GM18511 (cell line): ENCODE data around the gene MLPH.
A peak's percentile ranks its signal among the peaks of the same experiment; 100 is the strongest.
"Not testable (repeated sequence)": the region's sequence is repeated elsewhere in the genome, so short reads cannot be mapped to it uniquely, and the experiment has no call there.

Experiments
- ATAC-seq: cut with Tn5 transposase; IDR thresholded peaks from one replicate; pipeline ENCODE4 v1.9.1; 2021; ENCODE audit warnings: mild to moderate bottlenecking, moderate library complexity; ENCODE audit not compliant: unreplicated experiment

The MLPH gene

GRCh38 chr2:237457388-237457941 is 29.6 kb upstream of the MLPH start:
- no peak for ATAC-seq

GRCh38 chr2:237458519-237458918 is 28.5 kb upstream of the MLPH start:
- no peak for ATAC-seq

DNA sequence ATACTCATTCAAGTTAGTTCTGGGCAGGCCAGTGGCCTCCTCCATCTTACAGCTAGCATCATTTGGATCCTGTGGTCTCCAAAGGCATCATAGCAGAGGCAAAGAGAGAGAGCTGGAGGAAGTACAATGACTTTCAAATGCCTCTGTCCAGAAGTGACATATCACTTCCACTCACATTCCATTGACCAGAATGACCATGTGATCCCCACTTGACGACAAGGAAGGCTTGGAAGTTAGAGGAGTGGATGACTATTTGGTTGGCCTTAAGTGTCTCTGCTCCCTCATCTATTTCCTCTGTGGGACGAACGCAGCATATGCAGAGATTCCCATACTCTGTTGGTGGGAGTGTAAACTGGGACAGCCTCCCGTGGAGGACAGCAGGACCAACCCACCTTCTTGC is 27.8 kb upstream of the MLPH start:
- ATAC-seq = no peak

DNA sequence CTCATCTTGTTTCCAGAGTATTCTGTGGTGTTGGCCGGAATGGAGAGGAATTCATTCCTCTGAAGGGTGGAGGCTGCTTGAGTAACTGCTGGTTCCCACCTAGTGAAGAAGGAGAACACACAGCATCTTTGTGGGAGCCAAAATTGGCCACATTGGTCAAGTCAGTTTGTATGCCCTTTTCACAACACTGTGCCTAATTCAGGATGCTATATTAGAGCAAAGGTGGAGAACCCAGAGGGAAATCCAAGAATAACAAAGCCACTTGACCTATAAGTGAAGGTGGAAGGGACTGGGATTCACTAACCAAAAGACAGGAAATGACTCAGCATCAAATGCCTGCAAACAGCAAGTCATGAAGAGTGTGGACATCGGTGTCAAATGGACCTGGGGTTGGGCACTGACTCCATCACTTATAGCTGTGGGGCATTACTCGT is 27.3 kb upstream of the MLPH start:
- ATAC-seq = no peak

DNA sequence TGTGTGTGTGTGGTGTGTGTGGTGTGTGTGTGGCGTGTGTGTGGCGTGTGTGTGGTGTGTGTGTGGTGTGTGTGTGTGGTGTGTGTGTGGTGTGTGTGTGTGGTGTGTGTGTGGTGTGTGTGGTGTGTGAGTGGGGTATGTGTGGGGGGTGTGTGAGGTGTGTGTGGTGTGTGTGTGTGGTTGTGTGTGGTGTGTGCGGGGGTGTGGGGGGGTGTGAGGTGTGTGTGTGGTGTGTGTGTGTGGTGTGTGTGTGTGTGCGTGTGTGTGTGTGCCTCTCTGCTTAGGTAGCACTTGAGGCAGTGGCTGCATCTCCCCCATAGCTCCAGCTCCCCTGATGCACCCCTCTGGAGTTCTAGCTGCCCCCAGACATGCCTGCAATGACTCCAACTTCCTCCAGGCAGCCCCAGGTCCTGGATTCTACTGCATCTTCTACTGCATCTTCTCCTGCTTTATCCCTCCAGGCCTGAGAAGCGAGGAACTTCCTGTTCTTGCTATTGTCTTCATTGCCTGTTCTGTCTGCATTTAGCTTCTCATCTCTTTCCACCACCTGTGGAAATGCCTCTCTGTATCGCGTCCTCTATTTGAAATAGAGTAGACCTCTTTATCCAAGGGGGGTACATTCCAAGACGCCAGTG is 22.2 kb upstream of the MLPH start:
- no peak for ATAC-seq

DNA sequence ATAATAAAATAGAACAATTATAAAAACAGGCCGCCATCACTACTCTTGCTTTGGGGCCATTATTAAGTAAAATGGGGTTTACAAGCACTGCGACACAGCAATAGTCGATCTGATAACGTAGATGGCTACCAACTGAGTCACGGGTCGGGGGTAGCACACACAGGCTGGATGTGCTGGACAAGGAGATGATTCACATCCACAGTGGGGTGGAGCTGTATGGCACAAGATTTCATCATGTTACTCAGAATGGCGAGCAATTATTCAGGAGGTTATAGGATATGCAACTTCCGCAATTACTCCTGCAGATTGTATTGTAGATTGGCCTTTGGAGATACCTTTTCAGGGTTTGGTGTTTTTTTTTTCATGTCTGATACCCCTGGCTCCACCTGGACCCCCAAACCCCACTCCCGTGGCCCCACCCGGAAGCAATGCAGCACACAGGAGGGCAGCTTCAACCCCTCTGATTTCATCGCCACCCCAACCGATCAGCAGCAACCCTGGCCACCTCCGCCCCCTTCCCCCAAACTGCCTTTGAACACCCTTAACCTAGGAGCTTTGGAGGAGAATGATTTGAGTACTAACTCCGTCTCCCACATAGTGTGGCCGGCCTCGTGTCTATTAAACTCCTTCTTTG is 21.4 kb upstream of the MLPH start:
- no peak for ATAC-seq

DNA sequence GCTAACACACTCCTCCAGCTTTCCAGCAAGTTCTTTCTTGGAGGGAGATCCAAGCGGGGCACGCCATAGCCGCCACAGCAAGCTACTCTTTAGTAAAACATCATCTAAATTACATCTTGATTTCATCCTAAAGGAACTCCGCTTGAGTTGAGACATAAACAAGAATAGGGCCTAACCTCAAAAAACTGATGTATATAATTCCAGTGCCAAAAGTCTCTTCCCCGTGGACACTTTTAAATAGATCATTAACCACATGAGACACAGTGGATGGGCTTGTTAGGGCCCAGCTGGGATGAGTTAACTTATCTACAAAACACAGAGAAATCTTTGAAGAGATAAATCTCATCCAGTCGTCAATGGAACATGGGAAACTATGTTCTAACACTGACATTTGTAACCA is 20.8 kb upstream of the MLPH start:
- no peak for ATAC-seq

- ATAC-seq = no peak
Observed at GRCh38 chr2:237467447-237468179, 19.4 kb upstream of the MLPH start.

- not testable (repeated sequence) for ATAC-seq
Observed at GRCh38 chr2:237469410-237469809, 17.6 kb upstream of the MLPH start.

GRCh38 chr2:237469849-237470248 is 17.2 kb upstream of the MLPH start:
- ATAC-seq = no peak

DNA sequence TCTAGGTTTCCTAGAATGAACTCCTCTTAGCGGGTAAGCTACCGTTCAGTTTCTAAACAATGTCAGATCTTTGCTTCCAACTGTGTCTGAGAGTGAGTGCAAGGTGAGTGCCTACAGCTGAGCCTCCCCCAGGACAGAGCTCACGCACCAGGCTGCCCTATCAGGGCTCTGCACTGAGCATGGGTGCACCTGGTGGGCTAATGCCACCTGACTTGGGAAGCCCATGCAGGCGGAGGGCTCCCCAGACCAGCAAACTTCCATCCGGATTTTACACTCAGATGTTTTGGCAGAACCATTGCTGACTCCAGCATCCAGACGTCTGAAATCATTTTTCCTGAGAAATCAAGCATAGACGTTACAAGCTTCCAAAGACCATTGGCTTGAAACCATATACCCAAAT is 16.1 kb upstream of the MLPH start:
- ATAC-seq = no peak

- ATAC-seq = no peak
Observed at GRCh38 chr2:237471438-237472186, 15.4 kb upstream of the MLPH start.

DNA sequence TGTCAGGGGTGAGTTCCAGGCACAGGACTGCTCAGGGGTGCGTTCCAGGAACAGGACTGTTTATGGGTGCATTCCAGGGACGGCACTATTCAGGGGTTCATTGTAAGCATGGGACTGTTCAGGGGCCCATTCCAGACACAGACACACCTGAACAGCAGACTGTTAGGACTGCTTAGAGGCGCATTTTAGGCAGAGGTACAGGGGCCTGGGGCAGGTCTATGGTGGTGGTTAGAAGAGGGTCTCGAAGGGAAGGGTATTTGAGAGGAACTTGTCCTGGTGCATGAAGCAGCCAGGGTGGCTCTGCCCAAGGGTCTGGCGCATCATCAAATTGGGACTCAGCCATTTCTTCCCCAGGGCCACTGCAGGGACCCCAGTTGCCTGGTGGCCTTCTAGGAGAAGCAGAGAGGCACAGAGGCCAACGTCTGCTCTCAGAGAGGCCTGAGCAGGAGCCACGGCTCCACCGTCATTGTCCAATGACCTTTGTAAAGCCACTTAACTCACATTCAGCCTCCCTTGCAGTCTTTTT is 14.8 kb upstream of the MLPH start:
- ATAC-seq = no peak

DNA sequence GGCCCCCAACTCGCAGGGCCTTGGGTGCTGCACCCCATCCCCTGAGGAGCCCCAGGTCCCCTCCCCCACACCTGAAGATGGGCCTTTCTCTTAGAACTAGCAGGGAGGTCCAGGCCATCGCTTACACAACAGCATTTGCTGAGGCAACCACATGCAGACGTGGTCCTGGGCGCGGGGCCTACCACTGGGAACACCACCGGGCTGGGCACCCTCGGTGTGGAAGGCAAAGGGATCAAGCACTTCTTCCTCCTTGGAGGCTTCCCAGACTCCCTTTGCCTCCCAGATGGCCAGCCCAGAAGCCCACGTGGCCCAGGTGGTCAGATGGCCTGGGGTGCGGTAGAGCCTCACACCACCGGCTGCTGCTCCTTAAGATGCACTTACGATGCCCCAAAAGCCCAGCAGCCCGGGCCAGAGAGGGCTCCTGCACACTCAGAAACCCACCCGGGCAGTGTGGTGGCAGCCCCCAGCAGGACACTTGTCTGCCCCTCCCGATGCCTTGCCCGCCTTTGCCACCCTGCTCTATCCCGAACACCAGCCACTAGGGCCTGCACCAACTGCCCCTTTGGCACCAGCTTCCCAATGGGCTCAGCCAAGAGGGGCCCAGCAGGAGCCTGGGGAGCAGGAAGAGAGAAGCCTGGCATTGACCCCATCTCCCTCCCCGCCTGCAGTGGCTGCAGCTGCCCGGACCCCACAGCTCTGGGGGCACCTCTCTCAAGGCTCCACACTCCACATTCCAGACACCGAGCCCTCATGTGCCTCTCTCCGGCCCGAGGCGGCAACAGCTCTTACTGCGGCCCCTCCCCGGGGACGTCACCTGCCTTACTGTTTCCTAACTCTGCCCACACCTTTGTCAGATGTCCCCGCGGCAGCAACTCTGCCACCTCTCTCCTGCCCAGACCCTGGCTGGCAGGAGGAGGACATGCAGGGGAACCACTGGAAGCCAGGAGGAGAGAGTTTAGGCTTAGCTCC is 13.9 kb upstream of the MLPH start:
- no peak for ATAC-seq

GRCh38 chr2:237473878-237474441 is 13.1 kb upstream of the MLPH start:
- ATAC-seq = no peak

DNA sequence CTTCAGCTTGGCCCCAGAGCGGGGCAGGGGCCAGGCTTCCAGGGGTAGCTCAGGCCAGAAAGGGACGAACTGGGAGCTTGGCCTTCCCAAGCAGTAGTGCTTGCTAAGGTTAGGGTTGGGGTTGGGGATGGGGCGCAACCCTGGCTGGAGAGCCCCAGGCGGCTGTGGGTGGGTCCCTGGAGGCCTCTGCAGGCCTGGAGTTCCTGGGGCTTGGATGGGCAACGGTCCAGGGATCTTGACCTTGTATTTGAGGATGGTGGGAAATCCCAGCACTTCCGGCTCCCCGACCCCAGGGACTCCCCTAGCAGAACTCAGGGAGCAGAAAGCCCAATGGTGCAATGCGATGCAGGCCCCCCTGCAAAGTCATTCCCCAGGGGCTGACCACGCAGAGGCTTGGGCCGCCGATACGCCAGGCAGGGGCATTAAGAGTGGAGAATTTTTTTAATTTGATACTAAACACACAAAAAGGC is 12.6 kb upstream of the MLPH start:
- ATAC-seq = no peak

DNA sequence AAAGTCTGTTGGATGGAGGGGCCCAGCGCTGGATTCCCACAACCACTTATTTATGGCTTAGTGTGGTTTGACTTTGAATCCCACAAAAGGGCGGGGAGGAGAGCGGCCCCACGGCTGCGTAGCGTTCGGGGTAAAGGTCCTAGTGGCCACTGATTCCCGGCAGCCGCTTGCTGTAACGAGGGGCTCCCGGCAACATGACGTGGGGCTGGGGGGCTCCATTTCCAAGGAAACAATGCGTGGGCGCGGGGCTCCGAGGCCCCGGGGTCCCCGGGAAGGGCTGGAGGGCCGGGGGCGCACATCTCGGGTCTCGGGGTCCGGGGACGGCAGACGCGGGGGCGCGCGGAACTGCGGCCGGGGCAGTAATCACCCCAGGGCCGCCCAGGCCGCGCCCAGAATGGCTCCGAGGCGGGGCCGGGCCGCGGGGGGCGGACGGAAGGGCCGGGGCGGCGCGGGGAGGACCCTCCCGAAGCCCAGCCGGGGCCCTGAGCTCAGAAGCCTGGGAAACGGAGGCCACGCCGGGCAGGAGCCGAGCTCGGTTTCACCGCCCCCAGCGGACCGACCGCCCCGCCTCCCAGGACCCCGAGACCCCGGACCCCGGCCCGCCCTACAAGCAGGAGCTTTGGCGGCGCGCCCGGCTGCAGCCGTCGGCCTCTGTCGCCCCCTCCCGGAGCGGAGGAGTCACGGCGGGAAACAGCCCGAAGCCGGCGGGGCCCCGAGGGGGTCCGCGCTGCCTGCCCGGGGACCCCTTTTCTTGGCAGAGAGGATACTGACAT is 11.9 kb upstream of the MLPH start:
- ATAC-seq = peak; percentile 89

- ATAC-seq = peak; percentile 12
Observed at GRCh38 chr2:237475704-237476141, 11.3 kb upstream of the MLPH start.

GRCh38 chr2:237478095-237478494 is 9.0 kb upstream of the MLPH start:
- ATAC-seq = no peak
